Kidney (tissue), 2 donors: ENCODE data around the gene SDC3. TPM values are rescaled to one million over a fixed set of nuclear protein-coding genes. Genes with fewer than 3 reads are reported as not detected.

Source experiments
- polyA plus RNA-seq: library from polyadenylated mRNA; stranded (reverse); fragments of 350-450 nt; fragmentation: Illumina TruSeq; extraction: RNeasy Lipid Tissue Mini Kit (QIAGEN cat#74804); gene quantifications from one replicate; pipeline ENCODE4 v1.2.3, GENCODE V29; 2014; ENCODE audit warnings: low read depth, low replicate concordance; ENCODE audit not compliant: insufficient read depth
- total RNA-seq: library from RNA; stranded (reverse); fragmentation: NEBNext Ultra II Directional; extraction: Animal tissue kit (Norgen Biotek cat#: 25700); gene quantifications from one replicate; pipeline ENCODE4 v1.2.1, GENCODE V29; 2021
- donor health status: DM: yes; HTN: yes; CAD: no.

Gene SDC3
- total and polyA plus RNA-seq, 2 donors from 2014 or later, result 11.0 to 58.7 TPM

Other genes with a start within 250 kb of the SDC3 start
- gene MATN1, start 185.2 kb downstream of the SDC3 start, total RNA-seq, result 0.13 TPM
- not detected for gene MATN1, start 185.2 kb downstream of the SDC3 start, polyA plus RNA-seq
- 108 TPM for gene LAPTM5, start 151.0 kb downstream of the SDC3 start, total RNA-seq
- 23.5 TPM for gene LAPTM5, start 151.0 kb downstream of the SDC3 start, polyA plus RNA-seq
- gene PUM1, start 157.0 kb upstream of the SDC3 start, total RNA-seq, result 150 TPM
- gene PUM1, start 157.0 kb upstream of the SDC3 start, polyA plus RNA-seq, result 19.1 TPM